HepG2 (cell line): ENCODE measurements around the gene CT45A10. TPM values are rescaled to one million over a fixed set of nuclear protein-coding genes. Genes with fewer than 3 reads are reported as not detected.

Source experiments
- ATAC-seq: fragments of 200-7000 bp; cut with Tn5 transposase; 3 replicates; pipeline ENCODE4 v1.9.1; 2020; ENCODE audit warnings: mild to moderate bottlenecking, moderate library complexity
- BruUV-seq: library from RNA; stranded (reverse); fragments of 400-500 nt; replicated peaks from 2 replicates; lab custom pipeline; 2021; lab: Mats Ljungman, UMichigan
- CTCF ChIA-PET: fragments of 300-600 bp; formaldehyde crosslinking; extraction: SDS; loops from one replicate; lab custom pipeline; 2021; ENCODE audit warnings: low total read pairs, inconsistent platforms, low intra/inter-chr PET ratio; lab: Yijun Ruan, JAX
- POLR2A ChIA-PET: fragments of 350-600 bp; sonication (Branson Sonifier 250); formaldehyde crosslinking; loops from one replicate; lab custom pipeline; 2020; ENCODE audit warnings: antibody characterized with exemption, inconsistent platforms; lab: Yijun Ruan, JAX
- DNase-seq: peaks from one replicate; pipeline ENCODE4 v3.0.0-alpha.2; 2015; ENCODE audit warnings: low spot score
- FAIRE-seq: peaks from 3 replicates; lab custom pipeline; 2011; peaks lifted over from hg19 to GRCh38; lab: Jason Lieb, UNC
- H2AFZ ChIP-seq: one replicate; pipeline ENCODE4 v1.6.1; 2011; ENCODE audit warnings: low read length, inconsistent platforms
- H3K27ac ChIP-seq: fragments of 300-600 bp; 3 replicates; pipeline ENCODE4 v1.8.0; 2011; ENCODE audit warnings: mixed run types, mild to moderate bottlenecking, mixed read lengths, low read length, inconsistent platforms; ENCODE audit not compliant: insufficient read depth; ENCODE audit errors: extremely low read length
- H3K27me3 ChIP-seq, 2 experiments: fragments of 200-600 bp in 1 of 2; 2 replicates in 1 of 2; 3 replicates in 1 of 2; pipeline versions ENCODE4 v1.6.0 to v1.8.0; 2011; ENCODE audit warnings: low read length in 2 of 2, mild to moderate bottlenecking in 2 of 2, moderate library complexity in 2 of 2, inconsistent platforms in 1 of 2; ENCODE audit not compliant: insufficient read depth in 2 of 2, control insufficient read depth in 1 of 2
- H3K36me3 ChIP-seq, 2 experiments: fragments of 200-600 bp in 1 of 2; replicated peaks in 1 of 2; 2 replicates in 1 of 2; 3 replicates in 1 of 2; pipeline versions ENCODE4 v1.5.1 to v1.8.0; 2011; ENCODE audit warnings: low read length in 2 of 2, inconsistent platforms in 1 of 2; ENCODE audit not compliant: insufficient read depth in 2 of 2, control insufficient read depth in 1 of 2
- H3K4me1 ChIP-seq: 2 replicates; pipeline ENCODE4 v1.5.1; 2012; ENCODE audit warnings: low read length, inconsistent platforms; ENCODE audit not compliant: insufficient read depth
- H3K4me2 ChIP-seq: 2 replicates; pipeline ENCODE4 v1.6.0; 2011; ENCODE audit warnings: low read depth, low read length, inconsistent platforms
- H3K4me3 ChIP-seq, 3 experiments: fragments of 200-600 bp in 1 of 3; sonication (generic), shearing (Covaris generic) in 1 of 3; replicated peaks in 1 of 3; 2 replicates each; pipeline ENCODE4 v1.5.1; 2011 to 2016; ENCODE audit warnings: low read length in 3 of 3, inconsistent platforms in 2 of 3, low read depth in 2 of 3, mild to moderate bottlenecking in 2 of 3, control low read depth in 1 of 3, mixed read lengths in 1 of 3; ENCODE audit not compliant: insufficient read depth in 1 of 3
- H3K79me2 ChIP-seq: one replicate; pipeline ENCODE4 v1.6.1; 2011; ENCODE audit warnings: low read length, inconsistent platforms; ENCODE audit not compliant: insufficient read depth
- H3K9ac ChIP-seq: 2 replicates; pipeline ENCODE4 v1.6.0; 2011; ENCODE audit warnings: mild to moderate bottlenecking, low read depth, low read length, inconsistent platforms; ENCODE audit not compliant: insufficient read depth
- H3K9me3 ChIP-seq: 2 replicates; pipeline ENCODE4 v1.5.1; 2012; ENCODE audit warnings: mild to moderate bottlenecking, low read length
- H4K20me1 ChIP-seq: 2 replicates; pipeline ENCODE4 v1.6.0; 2011; ENCODE audit warnings: inconsistent platforms, mild to moderate bottlenecking, low read length, moderate library complexity; ENCODE audit not compliant: insufficient read depth
- EED ChIP-seq: sonication (generic); formaldehyde crosslinking; IDR thresholded peaks from 2 replicates; pipeline ENCODE4 v1.5.0; 2020; ENCODE audit warnings: mild to moderate bottlenecking, missing genetic modification reagents
- HNRNPL ChIP-seq: fragments of 200-400 bp; formaldehyde crosslinking; IDR thresholded peaks from 2 replicates; pipeline ENCODE4 v1.6.1; 2017; ENCODE audit warnings: mild to moderate bottlenecking, low read depth, low read length
- MAFK ChIP-seq, 2 experiments: IDR thresholded peaks in 1 of 2; conservative IDR thresholded peaks in 1 of 2; 2 replicates each; pipeline ENCODE4 v1.6.1; 2011; ENCODE audit warnings: improper control_type of control experiment in 2 of 2, low read length in 2 of 2
- MED8 ChIP-seq: sonication (generic); formaldehyde crosslinking; IDR thresholded peaks from 2 replicates; pipeline ENCODE4 v1.8.1; 2023; ENCODE audit warnings: mild to moderate bottlenecking, missing genetic modification reagents; ENCODE audit not compliant: insufficient replicate concordance
- MLX ChIP-seq: IDR thresholded peaks from 2 replicates; pipeline ENCODE4 v1.6.1; 2016
- POGZ ChIP-seq: sonication (generic); formaldehyde crosslinking; IDR thresholded peaks from 2 replicates; pipeline ENCODE4 v1.4.0; 2020; ENCODE audit warnings: mild to moderate bottlenecking, missing genetic modification reagents
- SNRNP70 ChIP-seq: fragments of 200-400 bp; formaldehyde crosslinking; IDR thresholded peaks from 2 replicates; pipeline ENCODE4 v1.6.1; 2017; ENCODE audit warnings: mild to moderate bottlenecking, low read depth, low read length, moderate library complexity
- WGBS: methylation state at CpG from one replicate; pipeline ENCODE4 v1.1.6; 2017; ENCODE audit warnings: low lambda C conversion rate; 5-methylcytosine and 5-hydroxymethylcytosine counted together
- in situ Hi-C: cut with HindIII; loops from 2 replicates; pipeline ENCODE4 v1.10.0; 2017; ENCODE audit warnings: low pct_unique_long_range_greater_than_20kb; ENCODE audit not compliant: extremely low pct_ligation_motif_present
- intact Hi-C: fragments of 100-400 bp; cut with micrococcal nuclease; formaldehyde crosslinking; loops from one replicate; pipeline ENCODE4 v1.10.0; 2022; ENCODE audit not compliant: unreplicated experiment
- polyA plus RNA-seq, 8 experiments: library from polyadenylated mRNA; depleted of rRNA in 3 of 8; stranded (reverse) in 7 of 8; unstranded in 1 of 8; fragments of >200 nt; fragmentation: Illumina TruSeq in 4 of 8; extraction: Trizol in 4 of 8; gene quantifications; 2 replicates each; pipeline versions ENCODE4 v1.2.1 to v1.2.3, GENCODE V29; 2011 to 2016; ENCODE audit warnings: low read depth in 4 of 8, missing spikeins in 1 of 8, mixed read lengths in 1 of 8; ENCODE audit not compliant: insufficient read depth in 1 of 8
- total RNA-seq, 5 experiments: library from RNA; depleted of rRNA; stranded (reverse); fragments of >200 nt; fragmentation: Illumina TruSeq; extraction: Trizol; gene quantifications; 2 replicates each; pipeline ENCODE4 v1.2.3, GENCODE V29; 2016; ENCODE audit warnings: low read depth in 1 of 5
- TF ChIP-seq, protein P1 (sequence below): sonication (generic); formaldehyde crosslinking; IDR thresholded peaks from 2 replicates; pipeline ENCODE4 v1.5.0; 2020; ENCODE audit warnings: missing genetic modification reagents
- TF ChIP-seq, protein P2 (sequence below): sonication (generic); formaldehyde crosslinking; conservative IDR thresholded peaks from 2 replicates; pipeline ENCODE4 v1.8.1; 2023; ENCODE audit warnings: missing genetic modification reagents

Gene CT45A10
- total and polyA plus RNA-seq, 2 of the 13 experiments (the other 11 are each of a cell fraction or from before 2014, with no cell fraction given) = not detected

DNA sequence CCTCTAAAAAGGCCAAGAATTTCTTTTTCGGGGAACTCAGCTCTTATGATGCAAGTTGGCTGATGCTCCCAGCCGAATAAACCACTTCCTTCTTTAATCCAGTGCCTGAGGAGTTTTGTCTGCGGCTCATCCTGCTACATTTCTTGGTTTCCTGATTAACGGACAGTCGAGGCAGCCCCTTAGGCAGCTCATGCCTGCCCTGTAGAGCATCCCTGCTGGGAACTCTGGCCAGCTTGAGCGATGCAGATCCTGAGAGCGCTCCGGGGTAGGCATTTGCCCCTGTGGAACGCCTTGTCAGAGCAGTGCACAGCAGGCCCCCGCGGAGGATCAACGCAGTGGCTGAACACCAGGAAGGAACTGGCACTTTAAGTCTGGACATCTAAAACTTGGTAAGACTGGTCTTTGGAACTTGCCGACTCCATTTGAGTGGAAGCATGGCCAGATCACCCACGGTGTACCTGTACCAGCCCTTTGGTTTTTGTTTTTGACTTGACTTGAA is 3.1 kb downstream of the CT45A10 start:
- Histone ChIP-seq H2AFZ (no peak overlapping the region), H3K4me1 (no peaks in the 10 kb centered on the region), H3K36me3 (no peaks in the 10 kb centered on the region), H3K9me3 (no peaks in the 10 kb centered on the region), H3K4me3 (no peak overlapping the region), H3K79me2 (no peaks in the 10 kb centered on the region), H3K27ac (no peak overlapping the region), H3K27me3 (no peaks in the 10 kb centered on the region), H3K4me2 (no peak overlapping the region), H4K20me1 (no peaks in the 10 kb centered on the region), H3K9ac (no peak overlapping the region)
- FAIRE-seq = no peak
- no TSS peak for BruUV-seq
- WGBS = 47% methylated on average over 6 of the region's 14 CpGs
- in situ Hi-C loops (no loop called here), intact Hi-C loops (no loop called here)
- TF ChIP-seq HNRNPL = no peak
- TF ChIP-seq, protein P1, sequence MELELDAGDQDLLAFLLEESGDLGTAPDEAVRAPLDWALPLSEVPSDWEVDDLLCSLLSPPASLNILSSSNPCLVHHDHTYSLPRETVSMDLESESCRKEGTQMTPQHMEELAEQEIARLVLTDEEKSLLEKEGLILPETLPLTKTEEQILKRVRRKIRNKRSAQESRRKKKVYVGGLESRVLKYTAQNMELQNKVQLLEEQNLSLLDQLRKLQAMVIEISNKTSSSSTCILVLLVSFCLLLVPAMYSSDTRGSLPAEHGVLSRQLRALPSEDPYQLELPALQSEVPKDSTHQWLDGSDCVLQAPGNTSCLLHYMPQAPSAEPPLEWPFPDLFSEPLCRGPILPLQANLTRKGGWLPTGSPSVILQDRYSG (CRISPR knock-in tag) = no peak
- TF ChIP-seq SNRNP70 = no peak
- TF ChIP-seq, protein P2, sequence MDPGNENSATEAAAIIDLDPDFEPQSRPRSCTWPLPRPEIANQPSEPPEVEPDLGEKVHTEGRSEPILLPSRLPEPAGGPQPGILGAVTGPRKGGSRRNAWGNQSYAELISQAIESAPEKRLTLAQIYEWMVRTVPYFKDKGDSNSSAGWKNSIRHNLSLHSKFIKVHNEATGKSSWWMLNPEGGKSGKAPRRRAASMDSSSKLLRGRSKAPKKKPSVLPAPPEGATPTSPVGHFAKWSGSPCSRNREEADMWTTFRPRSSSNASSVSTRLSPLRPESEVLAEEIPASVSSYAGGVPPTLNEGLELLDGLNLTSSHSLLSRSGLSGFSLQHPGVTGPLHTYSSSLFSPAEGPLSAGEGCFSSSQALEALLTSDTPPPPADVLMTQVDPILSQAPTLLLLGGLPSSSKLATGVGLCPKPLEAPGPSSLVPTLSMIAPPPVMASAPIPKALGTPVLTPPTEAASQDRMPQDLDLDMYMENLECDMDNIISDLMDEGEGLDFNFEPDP (CRISPR knock-in tag) = no peak
- TF ChIP-seq MAFK (conservative IDR thresholded peaks at IDR 0.05 in 1 of 2, IDR thresholded peaks at IDR 0.05 in 1 of 2; ENCODE audit: low read length in 2 of 2) = no peak
- no peak for TF ChIP-seq MLX
- TF ChIP-seq POGZ (CRISPR knock-in tag) = no peak
- no peak for TF ChIP-seq EED (CRISPR knock-in tag)
- TF ChIP-seq MED8 (CRISPR knock-in tag) = no peak
- ChIA-PET POLR2A (no interaction called here), CTCF (no interaction called here)
- no peak for ATAC-seq
- DNase-seq = no peak
